SH-SY5Y (cell line): ENCODE results near the gene TMEM120B.

Source experiments
- GATA2 ChIP-seq: IDR thresholded peaks from 2 replicates; pipeline ENCODE4 v1.6.1; 2011; ENCODE audit warnings: mild to moderate bottlenecking, low read depth, low read length
- GATA3 ChIP-seq: IDR thresholded peaks from 2 replicates; pipeline ENCODE4 v1.6.1; 2011; ENCODE audit warnings: low read depth, mild to moderate bottlenecking, low read length, moderate library complexity

GRCh38 chr12:121784460-121784859 is 71.9 kb downstream of the TMEM120B start:
- TF ChIP-seq GATA2 (no peak), GATA3 (no peak)
